Thyroid gland (tissue), 4 donors: Measurements from ENCODE around the gene TTC22. TPM values are rescaled to one million over a fixed set of nuclear protein-coding genes. Genes with fewer than 3 reads are reported as not detected.

Experiments used
- DNase-seq, 2 donors: peaks; one replicate each; pipeline ENCODE4 v3.0.0-alpha.2; 2019
- H3K27ac ChIP-seq, 3 donors: fragments of 200-600 bp; sonication (generic); 1 replicate in 2 of 3; 2 replicates in 1 of 3; pipeline ENCODE4 v1.5.1; 2016 to 2019; ENCODE audit warnings: mild to moderate bottlenecking in 1 of 3, moderate library complexity in 1 of 3
- H3K27me3 ChIP-seq: fragments of 200-600 bp; sonication (generic); one replicate; pipeline ENCODE4 v1.5.1; 2019
- H3K36me3 ChIP-seq, 2 donors: fragments of 200-600 bp; sonication (generic); one replicate each; pipeline ENCODE4 v1.5.1; 2016 to 2019
- H3K4me1 ChIP-seq, 2 donors: fragments of 200-600 bp; sonication (generic); one replicate each; pipeline ENCODE4 v1.5.1; 2017 to 2019
- H3K4me3 ChIP-seq, 3 donors: fragments of 200-600 bp; sonication (generic); replicated peaks in 1 of 3; 1 replicate in 2 of 3; 2 replicates in 1 of 3; pipeline ENCODE4 v1.5.1; 2016; ENCODE audit warnings: mild to moderate bottlenecking in 1 of 3
- H3K9me3 ChIP-seq: fragments of 200-600 bp; sonication (generic); one replicate; pipeline ENCODE4 v1.5.1; 2017
- POLR2A ChIP-seq, 2 donors: fragments of 450-650 bp; IDR thresholded peaks; one replicate each; pipeline ENCODE4 v1.6.1; 2017; ENCODE audit warnings: antibody characterized with exemption in 2 of 2, mild to moderate bottlenecking in 2 of 2, moderate library complexity in 1 of 2
- WGBS, 2 donors: methylation state at CpG; one replicate each; pipeline ENCODE4 v1.1.5; 2017; 5-methylcytosine and 5-hydroxymethylcytosine counted together
- intact Hi-C: fragments of 100-400 bp; cut with DNase I; formaldehyde crosslinking; loops from one replicate; pipeline ENCODE4 v1.15.1; 2023
- total RNA-seq, 4 donors: library from RNA; depleted of rRNA; stranded (reverse); fragments of >200 nt; gene quantifications; one replicate each; pipeline ENCODE4 v1.2.3, GENCODE V29; 2016
- TF ChIP-seq, protein P1 (sequence below), 6 experiments: fragments of 200-600 bp in 3 of 6; fragments of 450-650 bp in 3 of 6; sonication (generic) in 3 of 6; IDR thresholded peaks; one replicate each; pipeline ENCODE4 v1.5.1; 2016 to 2019; ENCODE audit warnings: antibody characterized with exemption in 6 of 6, mild to moderate bottlenecking in 2 of 6, inconsistent platforms in 1 of 6, moderate library complexity in 1 of 6

The TTC22 gene
- total RNA-seq, 4 donors from 2014 or later: 8.0 to 14.0 (median 11.1) TPM

DNA sequence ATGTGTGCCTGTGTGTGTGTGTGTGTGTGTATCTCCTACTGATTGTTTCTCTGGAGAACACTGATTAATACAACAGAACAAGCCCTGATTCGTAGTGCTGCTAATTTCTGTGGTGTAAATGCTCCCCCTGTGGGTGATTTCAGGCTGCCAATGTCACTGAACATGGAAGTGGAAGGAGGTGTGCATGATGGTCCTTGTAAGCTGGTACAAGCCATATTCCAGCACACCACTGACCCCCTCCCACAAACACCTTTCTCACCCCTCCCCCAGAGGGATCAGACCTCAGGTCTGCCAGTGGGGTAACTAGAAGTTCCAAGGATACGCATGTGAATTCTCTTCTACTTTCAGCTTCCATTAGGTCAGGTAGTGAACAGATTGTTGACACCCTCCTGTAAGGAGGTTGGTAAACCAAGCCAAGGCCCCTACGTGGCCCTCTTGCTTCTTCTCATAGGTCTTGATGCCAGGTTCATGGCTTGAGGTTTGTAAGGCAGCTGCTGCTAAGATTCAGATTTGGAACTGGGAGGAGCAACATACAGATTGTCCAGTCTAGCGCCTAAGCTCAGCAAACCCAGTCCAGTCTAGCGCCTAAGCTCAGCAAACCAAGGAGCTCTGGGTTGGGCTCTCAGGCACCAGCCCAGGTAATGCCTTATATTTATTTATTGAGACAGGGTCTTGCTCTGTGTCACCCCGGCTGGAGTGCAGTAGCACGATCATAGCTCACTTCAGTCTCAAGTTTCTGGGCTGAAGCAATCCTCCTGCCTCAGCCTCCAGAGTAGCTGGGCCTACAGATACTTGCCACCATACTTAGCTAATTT lies 47.2 kb upstream of the TTC22 start:
- peaks cover 0 to 13% of the 10 kb centered on the region in 2 donors for H3K36me3 ChIP-seq
- H3K4me1 ChIP-seq: no peaks in the 10 kb centered on the region
- no peak for DNase-seq
- H3K9me3 ChIP-seq: no peaks in the 10 kb centered on the region
- intact Hi-C loops: no loop called here
- H3K27ac ChIP-seq: no peak overlapping the region
- WGBS, 2 donors: 93 to 94% methylated on average over 4 to 7 of the region's 7 CpGs
- H3K4me3 ChIP-seq: no peak overlapping the region
- H3K27me3 ChIP-seq: no peaks in the 10 kb centered on the region
- TF ChIP-seq, protein P1, sequence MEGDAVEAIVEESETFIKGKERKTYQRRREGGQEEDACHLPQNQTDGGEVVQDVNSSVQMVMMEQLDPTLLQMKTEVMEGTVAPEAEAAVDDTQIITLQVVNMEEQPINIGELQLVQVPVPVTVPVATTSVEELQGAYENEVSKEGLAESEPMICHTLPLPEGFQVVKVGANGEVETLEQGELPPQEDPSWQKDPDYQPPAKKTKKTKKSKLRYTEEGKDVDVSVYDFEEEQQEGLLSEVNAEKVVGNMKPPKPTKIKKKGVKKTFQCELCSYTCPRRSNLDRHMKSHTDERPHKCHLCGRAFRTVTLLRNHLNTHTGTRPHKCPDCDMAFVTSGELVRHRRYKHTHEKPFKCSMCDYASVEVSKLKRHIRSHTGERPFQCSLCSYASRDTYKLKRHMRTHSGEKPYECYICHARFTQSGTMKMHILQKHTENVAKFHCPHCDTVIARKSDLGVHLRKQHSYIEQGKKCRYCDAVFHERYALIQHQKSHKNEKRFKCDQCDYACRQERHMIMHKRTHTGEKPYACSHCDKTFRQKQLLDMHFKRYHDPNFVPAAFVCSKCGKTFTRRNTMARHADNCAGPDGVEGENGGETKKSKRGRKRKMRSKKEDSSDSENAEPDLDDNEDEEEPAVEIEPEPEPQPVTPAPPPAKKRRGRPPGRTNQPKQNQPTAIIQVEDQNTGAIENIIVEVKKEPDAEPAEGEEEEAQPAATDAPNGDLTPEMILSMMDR (IDR thresholded peaks at IDR 0.05): no peak
- no peak for TF ChIP-seq POLR2A (IDR thresholded peaks at IDR 0.05)

DNA sequence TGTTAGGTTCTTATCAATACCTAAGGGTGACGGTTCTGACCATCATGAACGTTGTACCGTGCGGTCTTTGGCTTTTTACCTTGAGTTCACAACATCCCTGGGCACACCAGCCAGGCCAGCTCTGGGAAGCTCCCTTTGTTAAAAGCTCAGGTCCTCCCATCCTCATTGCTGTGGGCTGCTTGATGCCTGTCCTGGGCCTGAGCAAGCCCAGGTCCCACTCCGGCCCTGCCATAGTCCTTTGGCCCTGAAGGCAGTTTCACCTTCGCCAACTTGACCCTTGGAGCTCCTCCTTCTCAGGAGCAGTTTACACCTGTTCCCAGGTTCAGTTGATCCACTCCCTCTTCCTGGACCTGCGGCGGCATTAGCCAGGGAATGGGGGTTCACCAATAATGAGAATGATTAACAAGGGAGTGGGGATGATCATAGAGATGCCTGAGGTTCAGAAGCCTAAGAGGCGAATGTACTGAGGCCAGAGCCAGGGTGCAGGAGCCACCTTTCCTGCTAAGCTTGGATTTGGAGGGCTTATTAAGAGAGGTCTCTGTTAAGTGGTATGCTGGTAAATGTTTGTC lies 45.7 kb upstream of the TTC22 start:
- Histone ChIP-seq H3K4me1 (no peaks in the 10 kb centered on the region), H3K9me3 (no peaks in the 10 kb centered on the region)
- 94 to 96% methylated on average over 9 of the region's 9 CpGs for WGBS, 2 donors

GRCh38 chr1:54846301-54846700 lies 45.2 kb upstream of the TTC22 start:
- Histone ChIP-seq H3K4me3 (no peak overlapping the region), H3K4me1 (no peaks in the 10 kb centered on the region), H3K36me3 (peaks cover 0 to 3% of the 10 kb centered on the region in 2 donors), H3K9me3 (no peaks in the 10 kb centered on the region), H3K27ac (no peak overlapping the region), H3K27me3 (no peaks in the 10 kb centered on the region)
- DNase-seq: no peak
- TF ChIP-seq POLR2A (IDR thresholded peaks at IDR 0.05): no peak
- TF ChIP-seq, protein P1 (IDR thresholded peaks at IDR 0.05): no peak
- intact Hi-C loops: no loop called here
- 94 to 95% methylated on average over 3 of the region's 3 CpGs for WGBS, 2 donors

More for the DNA sequence above, 45.7 kb upstream of the TTC22 start:
- TF ChIP-seq POLR2A (IDR thresholded peaks at IDR 0.05): no peak
- TF ChIP-seq, protein P1 (IDR thresholded peaks at IDR 0.05): no peak
- intact Hi-C loops: no loop called here
- no peak overlapping the region for H3K4me3 ChIP-seq
- peaks cover 0 to 8% of the 10 kb centered on the region in 2 donors for H3K36me3 ChIP-seq
- no peaks in the 10 kb centered on the region for H3K27me3 ChIP-seq
- DNase-seq: no peak
- H3K27ac ChIP-seq: no peak overlapping the region

DNA sequence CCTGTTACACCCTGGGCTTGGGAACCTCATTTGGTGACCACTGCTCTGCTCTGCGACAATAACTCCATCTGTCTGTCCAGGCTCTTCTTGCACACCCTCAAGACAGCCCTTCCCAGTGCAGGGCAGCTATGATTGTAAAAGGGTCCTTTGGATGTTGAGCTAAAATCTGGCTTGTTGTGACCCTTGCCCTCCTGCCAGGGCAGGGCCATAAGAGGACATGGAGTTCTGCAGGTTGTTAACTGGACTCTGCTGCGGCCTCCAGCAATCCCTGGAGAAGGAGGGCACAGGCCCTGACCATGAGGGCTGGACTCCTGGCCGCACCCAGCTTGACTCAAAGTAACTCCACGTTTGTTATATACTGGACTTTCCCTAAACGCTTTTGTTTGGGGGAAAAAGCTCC lies 44.6 kb upstream of the TTC22 start:
- Histone ChIP-seq H3K36me3 (no peaks in the 10 kb centered on the region), H3K4me1 (no peaks in the 10 kb centered on the region), H3K27me3 (no peaks in the 10 kb centered on the region), H3K27ac (no peak overlapping the region), H3K9me3 (no peaks in the 10 kb centered on the region), H3K4me3 (no peak overlapping the region)
- 92 to 93% methylated on average over 5 of the region's 5 CpGs for WGBS, 2 donors
- no peak for DNase-seq
- TF ChIP-seq POLR2A (IDR thresholded peaks at IDR 0.05): no peak
- TF ChIP-seq, protein P1 (IDR thresholded peaks at IDR 0.05): no peak
- intact Hi-C loops: no loop called here

DNA sequence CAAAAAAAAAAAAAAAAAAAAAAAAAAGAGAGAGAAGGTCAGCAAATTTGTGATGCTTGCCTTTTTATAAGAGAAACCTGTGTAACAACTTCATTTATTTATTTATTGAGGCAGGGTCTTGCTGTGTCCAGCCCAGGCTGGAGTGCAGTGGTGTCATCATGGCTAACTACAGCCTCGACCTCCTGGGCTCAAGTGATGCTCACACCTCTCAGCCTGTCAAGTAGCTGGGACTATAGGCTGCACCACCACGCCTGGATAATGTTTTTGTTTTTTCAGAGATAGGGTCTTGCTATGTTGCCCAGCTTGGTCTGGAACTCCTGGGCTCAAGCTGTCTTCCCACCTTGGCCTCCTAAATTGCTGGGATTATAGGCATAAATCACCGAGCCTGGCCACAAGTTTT lies 43.4 kb upstream of the TTC22 start:
- 79 to 82% methylated on average over 3 of the region's 3 CpGs for WGBS, 2 donors

More for the DNA sequence above, 43.4 kb upstream of the TTC22 start:
- Histone ChIP-seq H3K9me3 (no peaks in the 10 kb centered on the region), H3K4me1 (no peaks in the 10 kb centered on the region), H3K36me3 (no peaks in the 10 kb centered on the region), H3K27ac (no peak overlapping the region), H3K27me3 (no peaks in the 10 kb centered on the region), H3K4me3 (no peak overlapping the region)
- TF ChIP-seq, protein P1 (IDR thresholded peaks at IDR 0.05): no peak
- TF ChIP-seq POLR2A (IDR thresholded peaks at IDR 0.05): no peak
- intact Hi-C loops: no loop called here
- no peak for DNase-seq
